K562 (cell line): ENCODE results near the gene INPP5D. TPM values are rescaled to one million over a fixed set of nuclear protein-coding genes. Genes with fewer than 3 reads are reported as not detected.

Experiments used
- ATF6 ChIP-seq: sonication (generic); formaldehyde crosslinking; IDR thresholded peaks from 2 replicates; pipeline ENCODE4 v1.4.0; 2020; ENCODE audit warnings: mild to moderate bottlenecking, missing genetic modification reagents
- NFRKB ChIP-seq: fragments of 450-650 bp; IDR thresholded peaks from 2 replicates; pipeline ENCODE4 v1.6.1; 2016; ENCODE audit warnings: low read depth
- PRDM10 ChIP-seq: fragments of 450-650 bp; IDR thresholded peaks from 2 replicates; pipeline ENCODE4 v1.6.1; 2018; ENCODE audit not compliant: partially characterized antibody
- ZC3H8 ChIP-seq: fragments of 450-650 bp; IDR thresholded peaks from 2 replicates; pipeline ENCODE4 v1.6.1; 2017
- ZNF239 ChIP-seq: fragments of 250-450 bp; sonication (Bioruptor Pico); IDR thresholded peaks from 2 replicates; pipeline ENCODE4 v1.4.0; 2020; ENCODE audit warnings: mild to moderate bottlenecking
- ZNF318 ChIP-seq, 2 experiments: fragments of 450-650 bp; IDR thresholded peaks; 2 replicates each; pipeline ENCODE4 v1.6.1; 2016; ENCODE audit warnings: mild to moderate bottlenecking in 2 of 2, borderline replicate concordance in 1 of 2, low read depth in 1 of 2, moderate library complexity in 1 of 2
- polyA plus RNA-seq, 8 experiments: library from polyadenylated mRNA; depleted of rRNA in 4 of 8; stranded (reverse) in 5 of 8; unstranded in 3 of 8; fragments of >200 nt; fragmentation: Nextera tagmentation in 2 of 8; fragmentation: Illumina TruSeq in 1 of 8; extraction: Ambion mirVana in 2 of 8; extraction: Trizol in 1 of 8; gene quantifications; 2 replicates each; pipeline versions ENCODE4 v1.2.1 to v1.2.3, GENCODE V29; 2011 to 2014; ENCODE audit warnings: inconsistent platforms in 1 of 8, missing spikeins in 1 of 8
- total RNA-seq, 7 experiments: library from RNA; depleted of rRNA in 6 of 7; stranded (reverse); fragments of >200 nt in 6 of 7; fragmentation: Illumina TruSeq in 2 of 7; extraction: Trizol in 2 of 7; gene quantifications; 2 replicates each; pipeline versions ENCODE4 v1.2.1 to v1.2.3, GENCODE V29; 2011 to 2021; ENCODE audit warnings: low replicate concordance in 1 of 7

INPP5D gene
- total and polyA plus RNA-seq, 9 of the 15 experiments (the other 6 are each of a cell fraction or from before 2014, with no cell fraction given): 0.55 to 6.2 (median 2.2) TPM

- TF ChIP-seq ZNF318 (IDR thresholded peaks at IDR 0.05; ENCODE audit: borderline replicate concordance in 1 of 2, low read depth in 1 of 2) (no peak), PRDM10 (peak; percentile 89), ZNF239 (CRISPR knock-in tag) (no peak), NFRKB (no peak), ZC3H8 (no peak), ATF6 (no peak)
Measured at GRCh38 chr2:233179848-233180366, 119.8 kb downstream of the INPP5D start (continued).
